Stimulated activated CD8-positive, alpha-beta memory T cell treated with anti-CD3 and anti-CD28 coated beads, Interleukin-7, amount 100 ng/mL, for 4 hours (primary cell): ENCODE measurements around the gene TBCCD1.
"Not testable (repeated sequence)": the region's sequence is repeated elsewhere in the genome, so short reads cannot be mapped to it uniquely, and the experiment has no call there.

ENCODE experiments used
- DNase-seq, 2 donors: peaks; one replicate each; pipeline ENCODE4 v3.0.0-alpha.2; 2020; ENCODE audit warnings: low read depth in 2 of 2

Gene TBCCD1

GRCh38 chr3:186520431-186520830 is 46.7 kb downstream of the TBCCD1 start:
- no peak for DNase-seq

GRCh38 chr3:186519021-186519658 is 48.0 kb downstream of the TBCCD1 start:
- peak; percentile 63 to 72 for DNase-seq

GRCh38 chr3:186517218-186517617 is 49.9 kb downstream of the TBCCD1 start:
- DNase-seq: no peak

GRCh38 chr3:186516646-186517045 is 50.5 kb downstream of the TBCCD1 start:
- DNase-seq: no peak

GRCh38 chr3:186515125-186515524 is 52.0 kb downstream of the TBCCD1 start:
- DNase-seq: no peak

GRCh38 chr3:186514296-186515002 is 52.7 kb downstream of the TBCCD1 start:
- DNase-seq: no peak

GRCh38 chr3:186513386-186513785 is 53.8 kb downstream of the TBCCD1 start:
- DNase-seq: no peak

GRCh38 chr3:186512570-186513302 is 54.4 kb downstream of the TBCCD1 start:
- DNase-seq: no peak

- DNase-seq: no peak
Measured at GRCh38 chr3:186511702-186512101, 55.4 kb downstream of the TBCCD1 start.

- no peak for DNase-seq
Measured at GRCh38 chr3:186511245-186511644, 55.9 kb downstream of the TBCCD1 start.

- no peak for DNase-seq
Measured at GRCh38 chr3:186510374-186511079, 56.6 kb downstream of the TBCCD1 start.

- DNase-seq: no peak
Measured at GRCh38 chr3:186509423-186509822, 57.7 kb downstream of the TBCCD1 start.

- no peak for DNase-seq
Measured at GRCh38 chr3:186506857-186507256, 60.3 kb downstream of the TBCCD1 start.

- DNase-seq: no peak
Measured at GRCh38 chr3:186506191-186506739, 60.9 kb downstream of the TBCCD1 start.

- no peak for DNase-seq
Measured at GRCh38 chr3:186502966-186503712, 64.0 kb downstream of the TBCCD1 start.

- DNase-seq: no peak
Measured at GRCh38 chr3:186502138-186502948, 64.8 kb downstream of the TBCCD1 start.

GRCh38 chr3:186499949-186500348 is 67.2 kb downstream of the TBCCD1 start:
- not testable (repeated sequence) for DNase-seq

- DNase-seq: not testable (repeated sequence)
Measured at GRCh38 chr3:186498022-186498421, 69.1 kb downstream of the TBCCD1 start.

GRCh38 chr3:186497608-186498007 is 69.5 kb downstream of the TBCCD1 start:
- no peak for DNase-seq

GRCh38 chr3:186496635-186497034 is 70.5 kb downstream of the TBCCD1 start:
- no peak for DNase-seq
